HL-60 (cell line): ENCODE measurements around the gene S100G.

Source experiments
- DNase-seq, 2 experiments: peaks; one replicate each; pipeline ENCODE4 v3.0.0-alpha.2; 2010 to 2020; ENCODE audit warnings: low read depth in 1 of 2, low spot score in 1 of 2
- H3K27ac ChIP-seq: fragments of 250-450 bp; sonication (Bioruptor Pico); replicated peaks from 2 replicates; pipeline ENCODE4 v1.5.1; 2020; ENCODE audit warnings: mild to moderate bottlenecking, moderate library complexity
- H3K27me3 ChIP-seq: fragments of 250-450 bp; sonication (Bioruptor Pico); 2 replicates; pipeline ENCODE4 v1.5.1; 2021; ENCODE audit warnings: mild to moderate bottlenecking, moderate library complexity; ENCODE audit not compliant: insufficient read depth, poor library complexity, severe bottlenecking
- H3K4me3 ChIP-seq: replicated peaks from 2 replicates; pipeline ENCODE4 v1.5.1; 2011; ENCODE audit warnings: mild to moderate bottlenecking, control low read depth, low read length; ENCODE audit not compliant: insufficient read depth
- GABPA ChIP-seq: IDR thresholded peaks from 2 replicates; pipeline ENCODE4 v1.6.1; 2012; ENCODE audit warnings: low read depth
- POLR2AphosphoS5 ChIP-seq: IDR thresholded peaks from 2 replicates; pipeline ENCODE4 v1.6.1; 2012; ENCODE audit warnings: low read depth
- SPI1 ChIP-seq: IDR thresholded peaks from 2 replicates; pipeline ENCODE4 v1.6.1; 2012; ENCODE audit warnings: low read depth, mild to moderate bottlenecking, borderline replicate concordance
- TF ChIP-seq, protein P1 (sequence below): IDR thresholded peaks from one replicate; pipeline ENCODE4 v1.5.1; 2011; ENCODE audit warnings: low read length, control low read depth, inconsistent platforms; ENCODE audit not compliant: insufficient read depth
- TF ChIP-seq, protein P2 (sequence below): IDR thresholded peaks from 2 replicates; pipeline ENCODE4 v1.6.1; 2012; ENCODE audit warnings: low read depth; ENCODE audit not compliant: insufficient replicate concordance

S100G gene

DNA sequence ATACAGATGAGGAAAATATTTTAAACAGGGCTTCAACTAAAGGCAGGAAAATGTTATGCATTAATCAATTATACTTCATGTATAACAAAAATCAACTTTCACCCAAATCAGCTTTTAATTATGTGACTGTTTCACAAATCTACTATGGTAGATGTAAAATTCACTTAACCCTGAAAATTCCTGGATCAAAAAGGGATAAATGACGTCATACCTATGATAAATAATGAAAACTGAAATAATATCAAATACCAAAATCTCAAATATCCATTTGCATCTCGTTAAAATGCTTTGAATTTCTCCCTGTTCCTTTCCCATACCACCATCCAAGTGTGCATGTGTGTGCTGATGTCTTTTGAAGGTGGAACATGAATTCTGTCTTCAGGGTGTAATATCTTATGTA, 11.5 kb downstream of the S100G start:
- no peak overlapping the region for H3K27ac ChIP-seq
- H3K4me3 ChIP-seq: no peak overlapping the region
- no peak for DNase-seq
- TF ChIP-seq, protein P1, sequence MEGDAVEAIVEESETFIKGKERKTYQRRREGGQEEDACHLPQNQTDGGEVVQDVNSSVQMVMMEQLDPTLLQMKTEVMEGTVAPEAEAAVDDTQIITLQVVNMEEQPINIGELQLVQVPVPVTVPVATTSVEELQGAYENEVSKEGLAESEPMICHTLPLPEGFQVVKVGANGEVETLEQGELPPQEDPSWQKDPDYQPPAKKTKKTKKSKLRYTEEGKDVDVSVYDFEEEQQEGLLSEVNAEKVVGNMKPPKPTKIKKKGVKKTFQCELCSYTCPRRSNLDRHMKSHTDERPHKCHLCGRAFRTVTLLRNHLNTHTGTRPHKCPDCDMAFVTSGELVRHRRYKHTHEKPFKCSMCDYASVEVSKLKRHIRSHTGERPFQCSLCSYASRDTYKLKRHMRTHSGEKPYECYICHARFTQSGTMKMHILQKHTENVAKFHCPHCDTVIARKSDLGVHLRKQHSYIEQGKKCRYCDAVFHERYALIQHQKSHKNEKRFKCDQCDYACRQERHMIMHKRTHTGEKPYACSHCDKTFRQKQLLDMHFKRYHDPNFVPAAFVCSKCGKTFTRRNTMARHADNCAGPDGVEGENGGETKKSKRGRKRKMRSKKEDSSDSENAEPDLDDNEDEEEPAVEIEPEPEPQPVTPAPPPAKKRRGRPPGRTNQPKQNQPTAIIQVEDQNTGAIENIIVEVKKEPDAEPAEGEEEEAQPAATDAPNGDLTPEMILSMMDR: no peak
- TF ChIP-seq POLR2AphosphoS5 (no peak), GABPA (no peak), SPI1 (no peak)
- TF ChIP-seq, protein P2, sequence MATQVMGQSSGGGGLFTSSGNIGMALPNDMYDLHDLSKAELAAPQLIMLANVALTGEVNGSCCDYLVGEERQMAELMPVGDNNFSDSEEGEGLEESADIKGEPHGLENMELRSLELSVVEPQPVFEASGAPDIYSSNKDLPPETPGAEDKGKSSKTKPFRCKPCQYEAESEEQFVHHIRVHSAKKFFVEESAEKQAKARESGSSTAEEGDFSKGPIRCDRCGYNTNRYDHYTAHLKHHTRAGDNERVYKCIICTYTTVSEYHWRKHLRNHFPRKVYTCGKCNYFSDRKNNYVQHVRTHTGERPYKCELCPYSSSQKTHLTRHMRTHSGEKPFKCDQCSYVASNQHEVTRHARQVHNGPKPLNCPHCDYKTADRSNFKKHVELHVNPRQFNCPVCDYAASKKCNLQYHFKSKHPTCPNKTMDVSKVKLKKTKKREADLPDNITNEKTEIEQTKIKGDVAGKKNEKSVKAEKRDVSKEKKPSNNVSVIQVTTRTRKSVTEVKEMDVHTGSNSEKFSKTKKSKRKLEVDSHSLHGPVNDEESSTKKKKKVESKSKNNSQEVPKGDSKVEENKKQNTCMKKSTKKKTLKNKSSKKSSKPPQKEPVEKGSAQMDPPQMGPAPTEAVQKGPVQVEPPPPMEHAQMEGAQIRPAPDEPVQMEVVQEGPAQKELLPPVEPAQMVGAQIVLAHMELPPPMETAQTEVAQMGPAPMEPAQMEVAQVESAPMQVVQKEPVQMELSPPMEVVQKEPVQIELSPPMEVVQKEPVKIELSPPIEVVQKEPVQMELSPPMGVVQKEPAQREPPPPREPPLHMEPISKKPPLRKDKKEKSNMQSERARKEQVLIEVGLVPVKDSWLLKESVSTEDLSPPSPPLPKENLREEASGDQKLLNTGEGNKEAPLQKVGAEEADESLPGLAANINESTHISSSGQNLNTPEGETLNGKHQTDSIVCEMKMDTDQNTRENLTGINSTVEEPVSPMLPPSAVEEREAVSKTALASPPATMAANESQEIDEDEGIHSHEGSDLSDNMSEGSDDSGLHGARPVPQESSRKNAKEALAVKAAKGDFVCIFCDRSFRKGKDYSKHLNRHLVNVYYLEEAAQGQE: no peak
- no peaks in the 10 kb centered on the region for H3K27me3 ChIP-seq

DNA sequence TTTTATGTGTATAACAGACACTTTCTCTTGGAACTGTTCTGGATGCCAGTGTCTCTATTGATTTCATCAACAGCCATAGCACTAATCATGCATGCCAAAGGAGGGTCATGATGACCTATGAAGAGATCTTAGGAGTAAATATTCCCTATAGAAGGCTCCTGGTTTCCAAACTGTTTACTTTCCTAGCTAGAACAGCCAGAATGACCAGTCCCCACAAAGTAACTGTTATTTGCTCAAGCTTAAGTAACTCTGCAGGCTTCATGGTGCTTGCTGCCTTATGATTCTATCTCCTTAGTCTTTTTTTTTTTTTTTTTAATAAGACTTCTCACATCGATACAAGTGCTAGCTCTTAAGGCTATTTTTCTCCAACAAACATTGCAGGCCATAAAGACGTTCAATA, 12.4 kb downstream of the S100G start:
- no peak overlapping the region for H3K27ac ChIP-seq

DNA sequence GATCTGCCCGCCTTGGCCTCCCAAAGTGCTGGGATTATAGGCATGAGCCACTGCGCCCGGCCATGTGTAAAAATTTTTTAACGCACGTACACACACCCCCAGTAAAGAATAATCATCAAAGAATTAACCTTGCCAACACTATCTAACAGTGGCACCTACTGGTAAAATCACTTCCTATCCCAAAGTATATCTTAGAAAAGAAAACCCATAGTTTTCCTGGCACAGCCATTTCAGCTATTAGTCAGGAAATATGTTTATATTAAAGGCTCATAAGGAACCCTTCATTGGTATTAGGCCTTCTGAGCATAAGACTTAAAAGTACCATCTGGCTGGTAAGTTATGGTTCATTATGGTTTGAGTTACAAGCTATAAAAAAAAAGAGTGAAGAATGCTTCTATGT, 14.1 kb downstream of the S100G start:
- TF ChIP-seq, protein P2: no peak
- TF ChIP-seq SPI1 (no peak), GABPA (no peak), POLR2AphosphoS5 (no peak)
- TF ChIP-seq, protein P1: no peak
- H3K27ac ChIP-seq: no peak overlapping the region
- no peaks in the 10 kb centered on the region for H3K27me3 ChIP-seq
- no peak for DNase-seq
- no peak overlapping the region for H3K4me3 ChIP-seq

More for the DNA sequence above, 12.4 kb downstream of the S100G start:
- Histone ChIP-seq H3K27me3 (no peaks in the 10 kb centered on the region), H3K4me3 (no peak overlapping the region)
- no peak for DNase-seq
- TF ChIP-seq GABPA: no peak
- TF ChIP-seq, protein P1: no peak
- TF ChIP-seq, protein P2: no peak
- no peak for TF ChIP-seq SPI1
- no peak for TF ChIP-seq POLR2AphosphoS5
